ENCODE results near the gene EIF3B.

- no peak for TF ChIP-seq CTCF (conservative IDR thresholded peaks at IDR 0.05; ENCODE audit: low read length)
- no peak for TF ChIP-seq EZH2phosphoT487 (IDR thresholded peaks at IDR 0.05; ENCODE audit: borderline replicate concordance, low read depth, low read length)
Observed at GRCh38 chr7:2350055-2350454, 4.6 kb upstream of the EIF3B start.

All from OCI-LY7 (cell line).